ENCODE measurements around the gene ACBD4.

- TF ChIP-seq CTCF (IDR thresholded peaks at IDR 0.05) (no peak), POLR2A (IDR thresholded peaks at IDR 0.05) (no peak)
These were observed 7.2 kb upstream of the ACBD4 start for GRCh38 chr17:45128331-45128730.

All from body of pancreas (tissue), 4 donors.